HG02943 (cell line): ENCODE measurements around the gene TMEM154.

Experiments
- ATAC-seq: cut with Tn5 transposase; IDR thresholded peaks from one replicate; pipeline ENCODE4 v1.9.1; 2021; ENCODE audit warnings: mild to moderate bottlenecking, low read depth, moderate library complexity; ENCODE audit not compliant: unreplicated experiment

The TMEM154 gene

DNA sequence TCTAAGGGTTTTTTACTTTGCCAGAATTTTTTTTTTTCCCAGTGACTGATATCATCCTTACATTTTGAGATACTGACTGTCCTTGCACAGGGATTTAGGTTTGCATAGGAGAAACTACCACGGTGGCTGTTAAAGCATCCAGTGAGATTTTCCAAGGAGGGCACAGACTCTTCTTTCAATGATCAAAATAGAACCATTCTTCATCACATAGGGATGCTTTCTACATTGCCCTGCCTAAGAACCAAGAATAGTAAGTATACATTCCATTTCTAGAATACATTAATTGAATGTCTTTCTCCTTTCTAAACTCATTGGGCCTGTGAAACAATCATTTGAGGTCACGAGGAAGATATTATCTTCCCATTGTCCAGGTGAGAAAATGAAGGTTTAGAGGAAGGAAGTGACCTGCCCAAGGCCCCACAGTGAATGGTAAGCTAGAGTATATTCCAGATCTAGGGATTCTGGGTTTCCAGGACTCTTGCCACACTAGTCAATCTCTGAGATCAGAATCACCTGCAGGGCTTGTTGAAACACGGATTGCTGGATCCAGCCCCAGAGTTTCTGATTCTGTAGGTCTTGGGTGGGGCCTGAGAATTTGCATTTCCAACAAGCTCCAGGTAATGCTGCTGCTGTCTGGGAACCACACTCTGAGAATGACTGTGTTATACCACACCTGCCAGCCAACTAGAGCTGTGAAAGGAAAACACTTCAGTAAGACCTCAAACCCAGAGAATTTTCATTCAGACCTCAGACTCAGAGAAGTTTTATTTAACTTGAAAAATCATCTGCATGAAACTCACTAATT is 17.7 kb upstream of the TMEM154 start:
- ATAC-seq: no peak

DNA sequence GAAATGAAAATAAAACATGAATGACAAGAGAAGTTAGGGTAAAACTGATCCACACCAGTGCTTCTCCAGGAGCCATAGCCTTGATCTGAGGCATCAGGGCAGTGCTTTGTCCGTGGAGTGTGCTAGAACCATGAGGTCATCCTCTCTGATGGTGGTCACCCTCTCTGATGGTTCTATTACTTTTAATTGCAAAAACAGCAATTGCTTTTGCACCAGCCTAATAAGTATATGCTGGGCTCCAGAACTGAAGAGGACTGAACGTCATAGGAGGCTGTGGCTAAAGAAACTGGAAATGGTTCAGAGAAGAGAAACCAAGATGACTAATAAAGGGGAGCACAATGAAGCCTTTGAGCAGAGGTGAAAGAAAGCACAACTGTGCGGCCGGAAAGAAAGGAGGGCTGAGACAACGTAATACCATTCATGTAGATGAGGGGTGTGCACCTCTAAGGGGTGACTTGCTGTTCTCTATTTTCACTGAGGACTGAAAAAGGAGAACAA is 17.0 kb upstream of the TMEM154 start:
- ATAC-seq: peak; percentile 94

GRCh38 chr4:152693871-152694270 is 14.1 kb upstream of the TMEM154 start:
- no peak for ATAC-seq

- no peak for ATAC-seq
Measured at GRCh38 chr4:152691761-152692160, 12.0 kb upstream of the TMEM154 start.

DNA sequence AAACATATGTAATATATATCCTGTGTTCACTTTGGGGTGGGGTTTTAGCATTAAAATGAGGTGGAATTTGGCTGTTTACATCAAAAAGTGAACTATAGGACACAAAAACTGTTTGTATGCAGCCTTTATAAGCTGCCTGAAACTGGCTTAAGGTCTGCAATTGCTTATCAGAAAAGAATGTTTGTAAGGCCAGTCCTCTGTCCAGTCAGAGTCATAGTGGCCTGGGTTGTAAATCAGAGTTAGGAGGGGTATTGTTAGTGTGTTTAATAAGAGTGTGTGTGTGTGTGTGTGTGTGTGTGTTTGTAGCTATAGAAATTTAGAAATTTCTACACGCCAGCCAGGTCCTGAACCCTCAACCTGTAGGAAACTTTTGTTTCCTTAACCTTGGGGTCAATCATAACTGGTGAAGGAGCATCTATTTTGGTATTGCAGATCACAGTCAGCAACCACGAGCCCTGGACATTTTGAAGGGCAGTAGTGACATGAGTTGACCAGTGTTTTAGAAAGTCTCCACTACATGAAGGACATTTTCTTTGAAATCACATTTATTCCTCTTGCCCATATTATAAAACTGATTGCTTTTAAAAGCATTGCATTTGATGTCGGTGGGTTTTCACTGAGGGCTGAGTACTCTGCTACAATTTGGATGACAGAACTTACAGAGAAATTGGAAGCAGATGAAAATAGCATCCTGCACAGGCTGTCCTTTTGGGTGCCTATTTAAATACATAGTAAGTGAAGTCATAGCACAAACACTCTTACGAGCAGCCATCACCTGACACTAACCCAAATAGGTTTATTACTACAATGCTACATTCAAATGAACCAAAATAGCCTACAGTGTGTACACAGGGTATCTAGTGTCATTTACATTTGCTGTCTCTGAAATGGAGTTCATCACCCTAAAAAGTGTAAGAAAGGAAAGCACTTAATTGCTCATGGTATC is 11.2 kb upstream of the TMEM154 start:
- ATAC-seq: no peak

GRCh38 chr4:152689615-152690501 is 10.1 kb upstream of the TMEM154 start:
- ATAC-seq: no peak

DNA sequence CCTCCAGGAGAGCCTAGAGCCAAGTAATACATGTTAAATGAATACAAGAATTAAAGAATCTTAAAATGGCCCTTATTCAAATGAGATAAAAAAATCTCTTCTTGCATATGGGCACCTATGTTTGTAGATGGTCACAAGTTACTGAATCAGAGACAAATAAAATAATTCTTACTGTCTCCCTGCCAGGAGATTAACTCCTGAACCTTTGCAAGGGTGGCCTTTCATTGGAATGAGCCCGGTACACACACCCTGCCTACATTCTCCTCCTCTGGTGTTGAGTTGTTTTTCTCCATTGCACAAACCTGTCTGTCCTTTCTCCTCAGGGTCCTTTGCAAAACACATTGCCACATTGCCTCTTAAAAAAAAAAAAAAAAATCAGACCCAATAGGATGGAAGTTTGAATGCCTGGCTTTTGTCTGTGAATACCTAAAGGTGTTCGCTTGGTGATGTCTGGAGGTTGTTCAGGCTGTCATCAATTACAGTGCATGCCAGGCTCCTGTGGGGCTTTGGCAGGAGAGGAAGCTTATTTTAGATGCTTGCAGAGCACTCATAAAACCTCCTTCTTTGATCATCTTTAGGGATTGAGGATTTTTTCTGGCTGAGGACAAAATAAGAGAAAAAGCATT is 8.3 kb upstream of the TMEM154 start:
- no peak for ATAC-seq

DNA sequence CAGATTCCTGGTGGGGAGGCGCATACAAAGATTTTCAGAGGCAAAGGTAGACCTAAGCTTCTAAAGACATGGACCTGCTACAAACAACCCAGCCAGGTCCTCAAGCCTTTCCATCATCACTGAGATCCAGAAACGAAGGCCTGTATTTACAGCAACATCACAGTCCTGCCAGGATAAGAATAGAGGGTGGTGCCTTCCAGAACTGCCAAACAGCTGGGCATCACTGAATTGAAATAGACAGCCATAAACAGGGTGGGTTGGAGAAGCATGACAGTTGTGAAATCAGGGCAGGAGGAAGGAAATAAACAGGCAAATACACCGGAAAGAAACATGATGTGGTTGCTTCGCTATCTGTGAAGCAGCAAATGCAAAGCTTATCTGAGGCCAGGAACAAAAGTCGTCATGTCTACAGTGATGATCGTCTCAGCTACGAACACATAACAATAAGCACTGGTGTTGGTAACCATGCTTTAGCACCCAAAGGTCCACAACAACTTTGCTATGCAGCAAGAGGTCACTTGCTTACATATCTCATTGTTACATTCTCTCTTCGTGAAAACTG is 6.7 kb upstream of the TMEM154 start:
- no peak for ATAC-seq

DNA sequence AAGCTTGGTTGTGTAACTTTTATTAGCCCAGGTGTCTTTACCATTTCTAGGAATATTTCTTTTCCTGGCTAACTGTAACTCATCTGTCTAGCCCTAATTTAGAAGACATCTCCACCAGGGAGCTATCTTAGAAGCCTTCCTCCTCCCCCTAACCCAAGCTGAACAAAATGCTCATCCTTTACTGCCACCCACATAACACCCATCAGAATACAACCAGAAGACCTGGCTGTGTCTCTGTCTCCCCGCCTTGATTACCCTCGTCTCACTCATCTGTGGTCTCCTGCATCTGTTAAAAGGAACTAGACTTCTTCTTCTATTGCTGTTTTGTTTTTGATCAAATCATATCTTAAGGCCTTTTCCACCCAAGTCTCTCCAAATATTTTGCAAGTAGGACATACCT is 4.8 kb upstream of the TMEM154 start:
- no peak for ATAC-seq

DNA sequence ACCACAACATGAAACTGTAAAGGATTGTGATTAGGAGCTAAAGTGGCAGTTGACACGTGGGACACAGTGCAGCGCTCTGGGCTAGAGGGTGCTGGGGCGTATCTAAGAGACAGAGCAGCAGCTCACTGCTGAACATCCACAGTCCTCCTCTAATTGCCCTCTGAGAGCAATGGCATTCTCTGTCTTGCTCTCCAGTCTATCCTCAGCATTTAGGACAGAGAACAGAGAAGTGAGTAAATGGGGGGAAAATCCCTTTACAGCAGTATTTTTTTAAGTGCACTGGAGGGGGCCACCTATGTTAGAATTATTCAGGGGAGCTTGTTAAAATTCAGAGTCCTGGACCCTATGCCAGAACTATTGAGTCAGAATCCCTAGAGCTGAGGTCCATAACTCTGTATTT is 4.2 kb upstream of the TMEM154 start:
- ATAC-seq: no peak

DNA sequence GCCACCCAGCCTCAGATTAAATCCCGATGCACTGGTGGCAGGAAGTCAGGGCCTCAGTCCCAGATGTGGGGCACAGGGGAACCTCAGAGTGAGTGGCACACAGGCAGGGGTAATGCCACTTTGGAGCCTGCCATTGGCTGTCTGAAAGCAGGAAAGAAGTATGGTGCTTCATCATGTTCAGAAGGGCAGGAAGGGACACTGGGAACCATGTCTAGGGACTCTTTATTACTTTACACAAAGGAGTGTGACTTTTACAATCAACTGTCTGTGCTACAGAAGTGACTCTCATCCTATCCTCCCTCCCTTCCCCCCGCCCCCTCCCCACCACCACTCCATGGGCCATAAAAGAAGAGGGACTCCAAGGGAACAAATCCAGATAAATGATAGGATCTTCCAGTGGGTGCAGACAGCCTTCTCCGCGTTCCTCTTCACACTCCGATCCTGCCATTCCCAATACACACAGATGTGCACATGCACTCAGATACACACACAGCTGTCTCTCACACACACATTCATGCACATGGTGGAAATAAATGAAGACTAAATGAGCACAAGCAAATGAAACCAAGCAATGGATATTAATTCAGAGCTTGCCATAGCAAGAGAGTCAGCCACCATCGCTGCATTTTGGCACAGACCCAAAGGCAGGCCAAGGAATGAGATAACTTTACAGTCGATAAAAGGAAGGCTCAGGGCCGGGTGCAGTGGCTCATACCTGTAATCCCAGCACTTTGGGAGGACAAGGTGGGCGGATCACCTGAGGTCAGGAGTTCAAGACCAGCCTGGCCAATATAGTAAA is 2.5 kb upstream of the TMEM154 start:
- no peak for ATAC-seq

DNA sequence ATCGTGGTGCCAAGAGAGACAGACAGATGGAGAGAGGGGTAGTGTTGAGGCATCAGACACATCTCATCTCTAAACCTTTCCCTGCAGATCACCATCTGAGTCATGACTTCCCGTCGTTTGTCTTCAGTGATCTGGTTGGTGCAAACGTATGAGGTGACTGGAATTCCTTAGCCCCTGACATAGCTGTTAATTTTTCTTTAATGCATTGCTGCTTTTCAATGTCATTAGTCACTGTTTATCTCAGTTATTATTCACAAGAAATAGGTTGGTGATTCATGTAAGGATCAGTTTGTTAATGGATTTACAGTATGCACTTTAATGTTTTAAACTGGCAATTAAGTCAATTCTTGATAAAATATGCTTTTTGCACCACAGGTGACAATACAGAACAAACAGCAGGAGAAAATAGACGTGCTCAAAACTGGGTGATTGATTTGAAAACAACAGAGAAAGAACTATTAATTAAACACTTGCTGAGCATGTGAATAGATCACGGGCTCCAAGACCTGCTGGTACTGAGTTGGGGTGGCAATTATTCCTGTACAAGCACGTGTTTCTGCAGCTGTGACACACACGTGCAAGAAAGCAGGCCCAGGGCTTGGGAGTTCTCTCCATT is 1.3 kb upstream of the TMEM154 start:
- ATAC-seq: no peak

GRCh38 chr4:152678841-152679240 is 956 bp downstream of the TMEM154 start:
- no peak for ATAC-seq

DNA sequence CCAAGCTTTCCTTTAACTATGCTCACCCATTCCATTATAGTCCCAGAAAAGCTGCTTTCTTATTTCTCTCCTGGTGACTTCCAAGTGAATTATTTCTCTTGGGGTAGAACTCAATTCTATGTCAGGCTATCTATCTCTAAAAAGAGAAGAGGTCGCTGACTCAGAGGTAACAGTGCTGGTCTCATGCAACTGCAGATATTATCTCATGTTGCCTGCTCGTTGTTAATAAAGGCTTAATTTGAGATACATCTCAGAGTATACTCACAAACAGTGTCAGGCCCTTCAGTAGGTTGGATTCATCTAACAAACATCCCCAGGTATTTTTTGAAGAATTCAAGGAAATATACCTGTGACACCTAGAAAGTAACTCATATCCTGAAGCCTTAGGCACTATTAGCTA is 2.7 kb downstream of the TMEM154 start:
- ATAC-seq: no peak

GRCh38 chr4:152676052-152676854 is 3.5 kb downstream of the TMEM154 start:
- no peak for ATAC-seq

- ATAC-seq: no peak
Measured at GRCh38 chr4:152674359-152674758, 5.4 kb downstream of the TMEM154 start.

DNA sequence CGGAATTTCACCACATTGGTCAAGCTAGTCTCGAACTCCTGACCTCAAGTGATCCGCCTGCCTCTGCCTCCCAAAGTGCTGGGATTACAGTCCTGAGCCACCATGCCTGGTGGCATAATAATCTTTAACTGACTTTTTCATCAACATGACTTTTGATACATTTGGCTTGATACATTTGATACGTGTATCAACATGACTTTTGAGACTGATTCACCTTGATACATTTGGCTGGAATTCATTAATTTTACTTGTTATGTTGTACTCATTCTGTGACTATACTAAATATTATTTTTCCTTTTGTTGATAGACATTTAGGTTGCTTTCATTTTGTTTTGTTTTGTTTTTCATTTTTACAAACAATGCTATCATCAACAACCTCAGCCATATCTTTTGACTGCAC is 6.3 kb downstream of the TMEM154 start:
- ATAC-seq: no peak
